H9 (cell line): Measurements from ENCODE around the gene ACOX1. TPM values are rescaled to one million over a fixed set of nuclear protein-coding genes. Genes with fewer than 3 reads are reported as not detected.

Source experiments
- DNase-seq: peaks from one replicate; pipeline ENCODE4 v3.0.0-alpha.2; 2017
- H2AFZ ChIP-seq: one replicate; pipeline ENCODE4 v1.6.1; 2013; ENCODE audit warnings: mild to moderate bottlenecking, low read length, control low read depth, moderate library complexity
- H2AK5ac ChIP-seq: 2 replicates; pipeline ENCODE4 v1.6.1; 2013; ENCODE audit warnings: low read length, control low read depth, mixed read lengths; ENCODE audit not compliant: insufficient read length
- H2BK120ac ChIP-seq: one replicate; pipeline ENCODE4 v1.6.1; 2013; ENCODE audit warnings: low read depth, mild to moderate bottlenecking, low read length, control low read depth, inconsistent platforms; ENCODE audit not compliant: poor library complexity, severe bottlenecking
- H2BK12ac ChIP-seq: 2 replicates; pipeline ENCODE4 v1.6.1; 2013; ENCODE audit warnings: low read length, control low read depth, mixed read lengths, low read depth; ENCODE audit not compliant: insufficient read length
- H2BK15ac ChIP-seq: 2 replicates; pipeline ENCODE4 v1.6.1; 2013; ENCODE audit warnings: low read depth, low read length, control low read depth
- H2BK20ac ChIP-seq: one replicate; pipeline ENCODE4 v1.6.1; 2013; ENCODE audit warnings: low read depth, mild to moderate bottlenecking, low read length, control low read depth, inconsistent platforms; ENCODE audit not compliant: poor library complexity, severe bottlenecking
- H2BK5ac ChIP-seq: 2 replicates; pipeline ENCODE4 v1.6.1; 2013; ENCODE audit warnings: low read length, control low read depth, mixed read lengths; ENCODE audit not compliant: insufficient read length
- H3K14ac ChIP-seq: 2 replicates; pipeline ENCODE4 v1.6.1; 2013; ENCODE audit warnings: low read length, control low read depth; ENCODE audit not compliant: insufficient read depth
- H3K18ac ChIP-seq: 2 replicates; pipeline ENCODE4 v1.6.1; 2013; ENCODE audit warnings: low read depth, mild to moderate bottlenecking, mixed read lengths, low read length, control low read depth; ENCODE audit not compliant: insufficient read length
- H3K23ac ChIP-seq: 2 replicates; pipeline ENCODE4 v1.6.1; 2013; ENCODE audit warnings: low read length, control low read depth, mixed read lengths, low read depth; ENCODE audit not compliant: insufficient read length
- H3K23me2 ChIP-seq: 2 replicates; pipeline ENCODE4 v1.6.1; 2013; ENCODE audit warnings: low read depth, mild to moderate bottlenecking, mixed read lengths, low read length, control low read depth; ENCODE audit not compliant: insufficient read length, poor library complexity, severe bottlenecking
- H3K27ac ChIP-seq: 2 replicates; pipeline ENCODE4 v1.5.1; 2013; ENCODE audit warnings: low read length, control low read depth, mixed read lengths, low read depth; ENCODE audit not compliant: insufficient read length
- H3K27me3 ChIP-seq: 2 replicates; pipeline ENCODE4 v1.6.1; 2013; ENCODE audit warnings: low read length, control low read depth, inconsistent platforms; ENCODE audit not compliant: insufficient read depth
- H3K4ac ChIP-seq: 2 replicates; pipeline ENCODE4 v1.6.1; 2013; ENCODE audit warnings: low read depth, mild to moderate bottlenecking, control low read depth, inconsistent platforms, low read length, moderate library complexity
- H3K4me1 ChIP-seq: 2 replicates; pipeline ENCODE4 v1.6.1; 2013; ENCODE audit warnings: low read length, control low read depth, inconsistent platforms; ENCODE audit not compliant: insufficient read depth
- H3K4me2 ChIP-seq: 2 replicates; pipeline ENCODE4 v1.6.1; 2013; ENCODE audit warnings: low read length, control low read depth, mixed read lengths; ENCODE audit not compliant: insufficient read length, insufficient read depth
- H3K56ac ChIP-seq: 2 replicates; pipeline ENCODE4 v1.6.1; 2013; ENCODE audit warnings: low read depth, mild to moderate bottlenecking, mixed read lengths, low read length, control low read depth; ENCODE audit not compliant: insufficient read length
- H3K79me1 ChIP-seq: 2 replicates; pipeline ENCODE4 v1.6.1; 2013; ENCODE audit warnings: low read depth, mild to moderate bottlenecking, moderate library complexity, low read length, control low read depth, inconsistent platforms; ENCODE audit not compliant: insufficient read depth, poor library complexity, severe bottlenecking
- H3K79me2 ChIP-seq: 2 replicates; pipeline ENCODE4 v1.6.1; 2013; ENCODE audit warnings: low read length, control low read depth, inconsistent platforms; ENCODE audit not compliant: insufficient read depth
- H3K9ac ChIP-seq: 2 replicates; pipeline ENCODE4 v1.6.1; 2013; ENCODE audit warnings: low read length, control low read depth, mixed read lengths; ENCODE audit not compliant: insufficient read length; ENCODE audit errors: extremely low read depth
- H3K9me3 ChIP-seq: one replicate; pipeline ENCODE4 v1.6.1; 2013; ENCODE audit warnings: low read depth, low read length, inconsistent platforms; ENCODE audit not compliant: control insufficient read depth
- H3T11ph ChIP-seq: one replicate; pipeline ENCODE4 v1.6.1; 2013; ENCODE audit warnings: mild to moderate bottlenecking, low read length, control low read depth, inconsistent platforms
- H4K20me1 ChIP-seq: one replicate; pipeline ENCODE4 v1.6.1; 2013; ENCODE audit not compliant: control insufficient read depth, insufficient read length, insufficient read depth
- H4K5ac ChIP-seq: 2 replicates; pipeline ENCODE4 v1.6.1; 2013; ENCODE audit warnings: low read depth, mild to moderate bottlenecking, mixed read lengths, low read length, control low read depth; ENCODE audit not compliant: insufficient read length
- H4K8ac ChIP-seq: replicated peaks from 2 replicates; pipeline ENCODE4 v1.6.1; 2013; ENCODE audit warnings: low read length, control low read depth, mixed read lengths, low read depth; ENCODE audit not compliant: insufficient read length
- H4K91ac ChIP-seq: 2 replicates; pipeline ENCODE4 v1.6.1; 2013; ENCODE audit warnings: low read depth, mild to moderate bottlenecking, moderate library complexity, mixed read lengths, low read length, control low read depth; ENCODE audit not compliant: insufficient read length
- H3K27ac Mint-ChIP-seq, 3 experiments: 2 replicates in 2 of 3; 3 replicates in 1 of 3; pipeline ENCODE4 v1.8.0; 2020 to 2021; ENCODE audit warnings: mixed read lengths in 3 of 3, mild to moderate bottlenecking in 1 of 3, moderate library complexity in 1 of 3
- H3K27me3 Mint-ChIP-seq: 2 replicates; pipeline ENCODE4 v1.8.0; 2021; ENCODE audit warnings: low read depth, mild to moderate bottlenecking, moderate library complexity, mixed read lengths
- H3K36me3 Mint-ChIP-seq, 3 experiments: 2 replicates in 2 of 3; 3 replicates in 1 of 3; pipeline ENCODE4 v1.8.0; 2020 to 2021; ENCODE audit warnings: low read depth in 3 of 3, mixed read lengths in 3 of 3; ENCODE audit not compliant: insufficient read depth in 1 of 3
- H3K4me1 Mint-ChIP-seq, 2 experiments: 2 replicates each; pipeline ENCODE4 v1.8.0; 2020; ENCODE audit warnings: mixed read lengths in 2 of 2
- H3K4me3 Mint-ChIP-seq, 2 experiments: 2 replicates in 1 of 2; 3 replicates in 1 of 2; pipeline ENCODE4 v1.8.0; 2020 to 2021; ENCODE audit warnings: mild to moderate bottlenecking in 2 of 2, mixed read lengths in 2 of 2, moderate library complexity in 1 of 2
- H3K9me3 Mint-ChIP-seq, 2 experiments: 2 replicates in 1 of 2; 3 replicates in 1 of 2; pipeline ENCODE4 v1.8.0; 2020; ENCODE audit warnings: mild to moderate bottlenecking in 2 of 2, mixed read lengths in 2 of 2, moderate library complexity in 1 of 2
- CTCF ChIP-seq: fragments of 200-600 bp; sonication (generic); conservative IDR thresholded peaks from 3 replicates; pipeline ENCODE4 v1.8.0; 2021; ENCODE audit warnings: antibody characterized with exemption, mild to moderate bottlenecking
- WGBS: extraction: QIAGEN DNeasy Blood & Tissue Kit; methylation state at CpG from one replicate; pipeline ENCODE4 v1.1.7; 2013; ENCODE audit warnings: missing lambda C conversion rate, low lambda C conversion rate, mixed read lengths; ENCODE audit not compliant: insufficient read length; ENCODE audit errors: extremely low coverage; 5-methylcytosine and 5-hydroxymethylcytosine counted together
- total RNA-seq: library from RNA; stranded (reverse); gene quantifications from 2 replicates; pipeline ENCODE4 v1.2.1, GENCODE V29; 2021

Gene ACOX1
- total RNA-seq, 1 experiment from 2014 or later, result 27.4 TPM

GRCh38 chr17:76018340-76018680 is 39.3 kb upstream of the ACOX1 start:
- Histone ChIP-seq H3K4me1 (no peaks in the 10 kb centered on the region), H3K4me2 (no peak overlapping the region), H3K56ac (no peak overlapping the region), H2BK120ac (no peak overlapping the region), H2AFZ (no peak overlapping the region), H2BK15ac (no peak overlapping the region), H2BK20ac (no peak overlapping the region), H4K91ac (no peak overlapping the region), H3K18ac (no peak overlapping the region), H3K79me1 (no peaks in the 10 kb centered on the region), H3K27ac (no peak overlapping the region), H2BK12ac (no peak overlapping the region), H4K20me1 (no peaks in the 10 kb centered on the region), H3K4ac (no peak overlapping the region), H3K27me3 (no peaks in the 10 kb centered on the region), H2AK5ac (no peak overlapping the region), H3K23me2 (no peaks in the 10 kb centered on the region), H2BK5ac (no peak overlapping the region), H3K79me2 (no peaks in the 10 kb centered on the region), H3K23ac (no peak overlapping the region), H3K9me3 (no peaks in the 10 kb centered on the region), H3K9ac (no peak overlapping the region), H4K5ac (no peak overlapping the region), H3T11ph (no peak overlapping the region), H4K8ac (no peak overlapping the region), H3K14ac (no peak overlapping the region)
- Mint-ChIP-seq H3K4me3 (no peak overlapping the region), H3K4me1 (peaks cover 3 to 9% of the 10 kb centered on the region in 2 experiments), H3K27ac (no peak overlapping the region), H3K27me3 (peaks cover 9% of the 10 kb centered on the region), H3K36me3 (no peaks in the 10 kb centered on the region; a peak in 1 of 7 replicates), H3K9me3 (no peaks in the 10 kb centered on the region)
- no CpG with 5 or more reads among the region's 11 CpGs for WGBS
- no peak for DNase-seq
- TF ChIP-seq CTCF, result no peak
